Skeletal muscle cell (primary cell): ENCODE measurements around the gene AIMP1.

ENCODE experiments used
- DNase-seq: peaks from one replicate; pipeline ENCODE4 v3.0.0-alpha.2; 2010; ENCODE audit warnings: low read depth
- H3K4me3 ChIP-seq: 2 replicates; pipeline ENCODE4 v1.5.1; 2011; ENCODE audit warnings: low read depth, mild to moderate bottlenecking, control low read depth, low read length, moderate library complexity

AIMP1 gene

GRCh38 chr4:106315968-106316772 lies at the start of gene AIMP1, which contains the start of gene TBCK:
AIMP1 (plus strand) TSS chr4:106316550; CDS start chr4:106325010, 8,460 bp downstream.
TBCK (minus strand) TSS chr4:106316209; CDS start chr4:106308960, 7,249 bp downstream.
- peak within 1 kb of the TSS; percentile 88 for H3K4me3 ChIP-seq
- DNase-seq, result peak; percentile 71

GRCh38 chr4:106268786-106269185 lies 47.6 kb upstream of the AIMP1 start:
- no peak overlapping the region for H3K4me3 ChIP-seq
- no peak for DNase-seq

GRCh38 chr4:106269711-106270110 lies 46.6 kb upstream of the AIMP1 start:
- no peak overlapping the region for H3K4me3 ChIP-seq
- no peak for DNase-seq

- H3K4me3 ChIP-seq, result no peak overlapping the region
- no peak for DNase-seq
These were observed 45.6 kb upstream of the AIMP1 start for GRCh38 chr4:106270736-106271135.

- DNase-seq, result no peak
- H3K4me3 ChIP-seq, result no peak overlapping the region
These were observed 42.5 kb upstream of the AIMP1 start for GRCh38 chr4:106273831-106274230.

GRCh38 chr4:106277140-106277675 lies 39.1 kb upstream of the AIMP1 start:
- no peak overlapping the region for H3K4me3 ChIP-seq
- no peak for DNase-seq

GRCh38 chr4:106284227-106284626 lies 32.1 kb upstream of the AIMP1 start:
- H3K4me3 ChIP-seq, result no peak overlapping the region
- no peak for DNase-seq

- DNase-seq, result no peak
- no peak overlapping the region for H3K4me3 ChIP-seq
These were observed 29.7 kb upstream of the AIMP1 start for GRCh38 chr4:106286611-106287010.

- peak; percentile 88 for DNase-seq
- H3K4me3 ChIP-seq, result no peak overlapping the region
These were observed 28.9 kb upstream of the AIMP1 start for GRCh38 chr4:106287353-106287969.

- DNase-seq, result no peak
- no peak overlapping the region for H3K4me3 ChIP-seq
These were observed 26.6 kb upstream of the AIMP1 start for GRCh38 chr4:106289737-106290136.

- DNase-seq, result no peak
- H3K4me3 ChIP-seq, result no peak overlapping the region
These were observed 24.7 kb upstream of the AIMP1 start for GRCh38 chr4:106291678-106292077.

- H3K4me3 ChIP-seq, result no peak overlapping the region
- DNase-seq, result no peak
These were observed 22.3 kb upstream of the AIMP1 start for GRCh38 chr4:106294062-106294461.

GRCh38 chr4:106297245-106298035 lies 18.9 kb upstream of the AIMP1 start:
- DNase-seq, result no peak
- H3K4me3 ChIP-seq, result no peak overlapping the region

GRCh38 chr4:106299977-106300376 lies 16.4 kb upstream of the AIMP1 start:
- H3K4me3 ChIP-seq, result no peak overlapping the region
- no peak for DNase-seq

GRCh38 chr4:106301393-106302061 lies 14.8 kb upstream of the AIMP1 start:
- DNase-seq, result no peak
- H3K4me3 ChIP-seq, result no peak overlapping the region

- DNase-seq, result no peak
- H3K4me3 ChIP-seq, result no peak overlapping the region
These were observed 14.3 kb upstream of the AIMP1 start for GRCh38 chr4:106302062-106302438.

GRCh38 chr4:106303548-106304281 lies 12.6 kb upstream of the AIMP1 start:
- no peak overlapping the region for H3K4me3 ChIP-seq
- DNase-seq, result no peak

GRCh38 chr4:106304632-106305031 lies 11.7 kb upstream of the AIMP1 start:
- DNase-seq, result no peak
- H3K4me3 ChIP-seq, result no peak overlapping the region
